Measurements from ENCODE around the gene PRSS38.
"Not testable (repeated sequence)": the region's sequence is repeated elsewhere in the genome, so short reads cannot be mapped to it uniquely, and the experiment has no call there.

Gene PRSS38

GRCh38 chr1:227844320-227845146 is 29.1 kb downstream of the PRSS38 start:
- no peak for DNase-seq (ENCODE audit: low read depth in 2 of 2)

- no peak for DNase-seq (ENCODE audit: low read depth in 2 of 2)
These were observed 29.6 kb downstream of the PRSS38 start for GRCh38 chr1:227845147-227845458.

GRCh38 chr1:227845519-227845918 is 30.0 kb downstream of the PRSS38 start:
- no peak for DNase-seq (ENCODE audit: low read depth in 2 of 2)

GRCh38 chr1:227846265-227846858 is 30.9 kb downstream of the PRSS38 start:
- DNase-seq (ENCODE audit: low read depth in 2 of 2): no peak

- not testable (repeated sequence) for DNase-seq (ENCODE audit: low read depth in 2 of 2)
These were observed 31.6 kb downstream of the PRSS38 start for GRCh38 chr1:227847046-227847445.

- DNase-seq (ENCODE audit: low read depth in 2 of 2): no peak
These were observed 33.0 kb downstream of the PRSS38 start for GRCh38 chr1:227848430-227848932.

- DNase-seq (ENCODE audit: low read depth in 2 of 2): no peak
These were observed 33.8 kb downstream of the PRSS38 start for GRCh38 chr1:227849251-227849650.

GRCh38 chr1:227854189-227854588 is 38.7 kb downstream of the PRSS38 start:
- DNase-seq (ENCODE audit: low read depth in 2 of 2): no peak

- DNase-seq (ENCODE audit: low read depth in 2 of 2): no peak
These were observed 40.2 kb downstream of the PRSS38 start for GRCh38 chr1:227855687-227856086.

GRCh38 chr1:227856147-227856858 is 40.8 kb downstream of the PRSS38 start:
- DNase-seq (ENCODE audit: low read depth in 2 of 2): no peak

- no peak for DNase-seq (ENCODE audit: low read depth in 2 of 2)
These were observed 49.4 kb downstream of the PRSS38 start for GRCh38 chr1:227864882-227865281.

- DNase-seq (ENCODE audit: low read depth in 2 of 2): no peak
These were observed 53.9 kb downstream of the PRSS38 start for GRCh38 chr1:227869279-227869842.

- DNase-seq (ENCODE audit: low read depth in 2 of 2): no peak
These were observed 54.4 kb downstream of the PRSS38 start for GRCh38 chr1:227869851-227870305.

GRCh38 chr1:227870366-227870765 is 54.9 kb downstream of the PRSS38 start:
- DNase-seq (ENCODE audit: low read depth in 2 of 2): no peak

- not testable (repeated sequence) for DNase-seq (ENCODE audit: low read depth in 2 of 2)
These were observed 56.4 kb downstream of the PRSS38 start for GRCh38 chr1:227871892-227872291.

- not testable (repeated sequence) for DNase-seq (ENCODE audit: low read depth in 2 of 2)
These were observed 62.3 kb downstream of the PRSS38 start for GRCh38 chr1:227877810-227878209.

- DNase-seq (ENCODE audit: low read depth in 2 of 2): no peak
These were observed 65.0 kb downstream of the PRSS38 start for GRCh38 chr1:227880342-227880924.

GRCh38 chr1:227883073-227883520 is 67.6 kb downstream of the PRSS38 start:
- DNase-seq (ENCODE audit: low read depth in 2 of 2): no peak

GRCh38 chr1:227883641-227884301 is 68.3 kb downstream of the PRSS38 start:
- no peak for DNase-seq (ENCODE audit: low read depth in 2 of 2)

GRCh38 chr1:227884370-227885134 is 69.1 kb downstream of the PRSS38 start:
- no peak for DNase-seq (ENCODE audit: low read depth in 2 of 2)
